Keratinocyte (primary cell): ENCODE results near the gene CDCP1. TPM values are rescaled to one million over a fixed set of nuclear protein-coding genes. Genes with fewer than 3 reads are reported as not detected.

Source experiments
- DNase-seq: peaks from one replicate; pipeline ENCODE4 v3.0.0-alpha.2; 2011; ENCODE audit warnings: low read depth, missing footprints, low spot score
- FAIRE-seq: peaks from 2 replicates; lab custom pipeline; 2011; peaks lifted over from hg19 to GRCh38; lab: Jason Lieb, UNC
- H2AFZ ChIP-seq: 2 replicates; pipeline ENCODE4 v1.6.0; 2012; ENCODE audit warnings: low read length, control low read depth, inconsistent platforms; ENCODE audit not compliant: control insufficient read depth
- H3K27ac ChIP-seq: 2 replicates; pipeline ENCODE4 v1.5.1; 2011; ENCODE audit warnings: low read length; ENCODE audit not compliant: control insufficient read depth, insufficient read depth
- H3K27me3 ChIP-seq: 3 replicates; pipeline ENCODE4 v1.6.0; 2011; ENCODE audit warnings: low read length; ENCODE audit not compliant: control insufficient read depth, insufficient read depth; ENCODE audit errors: extremely low read depth
- H3K36me3 ChIP-seq, 2 experiments: 2 replicates in 1 of 2; 3 replicates in 1 of 2; pipeline ENCODE4 v1.5.1; 2011; ENCODE audit warnings: low read length in 2 of 2, mild to moderate bottlenecking in 1 of 2; ENCODE audit not compliant: control insufficient read depth in 2 of 2, insufficient read depth in 2 of 2; ENCODE audit errors: extremely low read depth in 1 of 2
- H3K4me1 ChIP-seq: 3 replicates; pipeline ENCODE4 v1.5.1; 2011; ENCODE audit warnings: low read length; ENCODE audit not compliant: control insufficient read depth, insufficient read depth; ENCODE audit errors: extremely low read depth
- H3K4me2 ChIP-seq: 3 replicates; pipeline ENCODE4 v1.6.0; 2011; ENCODE audit warnings: low read depth, low read length; ENCODE audit not compliant: control insufficient read depth, insufficient read depth; ENCODE audit errors: extremely low read depth
- H3K4me3 ChIP-seq, 3 experiments: fragments of 200-600 bp in 1 of 3; sonication (generic) in 1 of 3; 2 replicates in 2 of 3; 3 replicates in 1 of 3; pipeline ENCODE4 v1.5.1; 2011 to 2016; ENCODE audit warnings: low read length in 3 of 3, mild to moderate bottlenecking in 3 of 3, control low read depth in 2 of 3, inconsistent platforms in 1 of 3, low read depth in 1 of 3, mixed read lengths in 1 of 3, mixed run types in 1 of 3, moderate library complexity in 1 of 3; ENCODE audit not compliant: control insufficient read depth in 2 of 3, insufficient read depth in 2 of 3; ENCODE audit errors: extremely low read depth in 1 of 3
- H3K79me2 ChIP-seq: 2 replicates; pipeline ENCODE4 v1.6.0; 2012; ENCODE audit warnings: low read length; ENCODE audit not compliant: control insufficient read depth, insufficient read depth
- H3K9ac ChIP-seq: 3 replicates; pipeline ENCODE4 v1.6.0; 2011; ENCODE audit warnings: low read length; ENCODE audit not compliant: control insufficient read depth, insufficient read depth; ENCODE audit errors: extremely low read depth
- H3K9me1 ChIP-seq: 3 replicates; pipeline ENCODE4 v1.6.0; 2011; ENCODE audit warnings: low read length; ENCODE audit not compliant: control insufficient read depth, insufficient read depth; ENCODE audit errors: extremely low read depth
- H3K9me3 ChIP-seq: 2 replicates; pipeline ENCODE4 v1.5.1; 2012; ENCODE audit warnings: low read depth, low read length; ENCODE audit not compliant: control insufficient read depth
- H4K20me1 ChIP-seq: 3 replicates; pipeline ENCODE4 v1.6.0; 2011; ENCODE audit warnings: low read length; ENCODE audit not compliant: control insufficient read depth, insufficient read depth; ENCODE audit errors: extremely low read depth
- CTCF ChIP-seq, 3 experiments: IDR thresholded peaks in 1 of 3; conservative IDR thresholded peaks in 1 of 3; optimal IDR thresholded peaks in 1 of 3; 2 replicates in 2 of 3; 3 replicates in 1 of 3; pipeline versions ENCODE3 to v1.5.1; 2011; ENCODE audit warnings: low read length in 3 of 3, mild to moderate bottlenecking in 3 of 3, moderate library complexity in 2 of 3, control low read depth in 1 of 3, inconsistent platforms in 1 of 3; ENCODE audit not compliant: insufficient read depth in 2 of 3; ENCODE audit errors: extremely low read depth in 1 of 3
- EZH2 ChIP-seq: IDR thresholded peaks from one replicate; pipeline ENCODE4 v1.6.1; 2012; ENCODE audit warnings: inconsistent platforms, mild to moderate bottlenecking, low read length, moderate library complexity
- dilution Hi-C: fragments of 300-500 bp; cut with MboI; formaldehyde crosslinking; loops from one replicate; pipeline ENCODE4 v1.7.0; 2020; ENCODE audit warnings: low sequenced_read_pairs; ENCODE audit not compliant: extremely low pct_ligation_motif_present
- polyA plus RNA-seq, 5 experiments: library from polyadenylated mRNA; depleted of rRNA in 3 of 5; stranded (reverse) in 3 of 5; stranded (forward) in 1 of 5; unstranded in 1 of 5; fragments of >200 nt; gene quantifications; 1 replicate in 1 of 5; 2 replicates in 3 of 5; 3 replicates in 1 of 5; pipeline versions ENCODE4 v1.2.1 to v1.2.3, GENCODE V29; 2011 to 2012; ENCODE audit warnings: missing spikeins in 2 of 5, low read depth in 1 of 5, low replicate concordance in 1 of 5

CDCP1 gene
- polyA plus RNA-seq, 1 donor (not counting 4 experiments of a cell fraction or from before 2014, with no cell fraction given): 85.8 TPM

- FAIRE-seq: peak; percentile 60
- no peak for TF ChIP-seq EZH2
- no peak for TF ChIP-seq CTCF (optimal IDR thresholded peaks at IDR 0.05 in 1 of 3, IDR thresholded peaks at IDR 0.05 in 1 of 3, conservative IDR thresholded peaks at IDR 0.05 in 1 of 3; ENCODE audit: extremely low read depth in 1 of 3, insufficient read depth in 2 of 3, low read length in 3 of 3)
- Histone ChIP-seq H3K36me3 (no peaks in the 10 kb centered on the region), H3K9me1 (no peaks in the 10 kb centered on the region), H3K79me2 (no peaks in the 10 kb centered on the region), H3K27me3 (no peaks in the 10 kb centered on the region), H3K27ac (no peak overlapping the region), H2AFZ (no peak overlapping the region), H3K4me2 (no peak overlapping the region), H3K4me1 (peaks cover 37% of the 10 kb centered on the region), H4K20me1 (no peaks in the 10 kb centered on the region), H3K4me3 (no peak overlapping the region), H3K9ac (no peak overlapping the region), H3K9me3 (no peaks in the 10 kb centered on the region)
- dilution Hi-C loops: no loop called here
- no peak for DNase-seq
These were observed 19.5 kb upstream of the CDCP1 start for GRCh38 chr3:45165497-45166283.

GRCh38 chr3:45164056-45164455 is 17.9 kb upstream of the CDCP1 start:
- H3K4me2 ChIP-seq: no peak overlapping the region
- H4K20me1 ChIP-seq: no peaks in the 10 kb centered on the region
- no peaks in the 10 kb centered on the region for H3K36me3 ChIP-seq
- dilution Hi-C loops: no loop called here
- no peaks in the 10 kb centered on the region for H3K9me1 ChIP-seq
- H3K4me1 ChIP-seq: peaks cover 33% of the 10 kb centered on the region
- H3K9me3 ChIP-seq: no peaks in the 10 kb centered on the region
- FAIRE-seq (no peak), DNase-seq (no peak)
- no peak overlapping the region for H3K9ac ChIP-seq
- no peak overlapping the region for H3K4me3 ChIP-seq
- no peak overlapping the region for H3K27ac ChIP-seq
- H3K79me2 ChIP-seq: no peaks in the 10 kb centered on the region
- H3K27me3 ChIP-seq: no peaks in the 10 kb centered on the region
- no peak for TF ChIP-seq EZH2
- H2AFZ ChIP-seq: no peak overlapping the region
